Fibroblast of villous mesenchyme (primary cell): Measurements from ENCODE around the gene KIF21A. TPM values are rescaled to one million over a fixed set of nuclear protein-coding genes. Genes with fewer than 3 reads are reported as not detected.

ENCODE experiments used
- DNase-seq: peaks from one replicate; pipeline ENCODE4 v3.0.0-alpha.2; 2010; ENCODE audit warnings: low read depth
- H3K4me3 ChIP-seq: 2 replicates; pipeline ENCODE4 v1.5.1; 2011; ENCODE audit warnings: low read depth, mild to moderate bottlenecking, low read length
- CTCF ChIP-seq: IDR thresholded peaks from 2 replicates; pipeline ENCODE4 v1.5.1; 2012; ENCODE audit warnings: low read depth, mild to moderate bottlenecking, low read length; ENCODE audit not compliant: insufficient read depth
- total RNA-seq: library from RNA; depleted of rRNA; stranded (reverse); fragments of >200 nt; gene quantifications from 2 replicates; pipeline ENCODE4 v1.2.3, GENCODE V29; 2012

Gene KIF21A
- total RNA-seq, 1 donor: 11.2 TPM

DNA sequence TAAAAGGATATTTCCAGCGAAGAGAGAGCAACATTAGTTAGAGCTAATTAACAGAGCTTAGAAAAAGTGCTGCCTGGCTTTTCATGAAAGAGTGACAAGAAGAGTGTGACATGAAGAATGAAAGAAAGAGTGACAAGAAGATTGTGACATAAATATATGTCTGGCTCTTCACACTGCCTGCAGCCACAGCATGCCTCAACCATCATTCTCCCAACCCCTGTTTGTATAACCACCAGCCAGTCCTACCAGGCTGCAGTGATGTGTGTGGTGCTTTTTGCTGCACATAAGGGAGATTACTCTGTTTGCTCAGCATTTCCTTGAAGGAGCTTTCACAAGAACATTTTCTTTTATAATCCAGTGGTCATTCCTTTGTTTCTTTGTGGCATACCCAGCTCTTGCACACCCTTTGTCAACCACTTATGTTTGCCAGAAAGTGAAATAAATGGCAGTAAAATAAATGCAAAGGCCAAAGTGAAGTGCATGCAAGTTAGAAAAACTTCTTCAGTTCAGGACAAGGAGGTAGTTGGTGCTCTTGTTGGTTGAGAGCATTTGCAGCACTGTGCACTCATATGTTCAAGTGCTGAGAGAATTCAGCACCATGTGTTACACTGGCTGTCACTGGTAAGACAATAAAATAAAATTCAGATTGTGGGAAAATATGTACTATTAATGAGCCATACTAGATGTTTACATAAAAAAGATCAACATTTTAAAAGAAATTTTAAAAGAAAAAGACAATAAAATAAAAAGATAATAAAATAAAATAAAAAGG is 50.6 kb downstream of the KIF21A start:
- TF ChIP-seq CTCF: no peak
- no peak overlapping the region for H3K4me3 ChIP-seq
- DNase-seq: no peak

DNA sequence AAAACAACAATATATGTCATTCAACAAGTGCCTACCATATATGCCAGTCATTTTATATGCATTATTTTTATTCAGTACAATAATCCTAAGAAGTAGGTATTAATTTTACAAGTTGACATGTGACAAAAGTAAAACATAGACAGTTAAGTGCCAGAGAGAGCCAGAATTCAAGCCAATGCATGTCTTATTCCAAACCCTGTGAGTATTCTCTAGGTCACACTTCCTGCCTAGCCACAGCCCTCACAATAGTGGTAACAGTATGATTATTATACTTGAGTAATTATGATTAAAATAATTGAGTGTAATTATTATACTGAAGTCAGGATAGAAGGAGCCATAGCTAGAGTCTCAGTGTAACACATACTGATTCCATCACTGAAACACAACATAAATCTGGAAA is 52.2 kb downstream of the KIF21A start:
- H3K4me3 ChIP-seq: no peak overlapping the region
- no peak for TF ChIP-seq CTCF
- no peak for DNase-seq

GRCh38 chr12:39389399-39390150 is 53.3 kb downstream of the KIF21A start:
- no peak for TF ChIP-seq CTCF

DNA sequence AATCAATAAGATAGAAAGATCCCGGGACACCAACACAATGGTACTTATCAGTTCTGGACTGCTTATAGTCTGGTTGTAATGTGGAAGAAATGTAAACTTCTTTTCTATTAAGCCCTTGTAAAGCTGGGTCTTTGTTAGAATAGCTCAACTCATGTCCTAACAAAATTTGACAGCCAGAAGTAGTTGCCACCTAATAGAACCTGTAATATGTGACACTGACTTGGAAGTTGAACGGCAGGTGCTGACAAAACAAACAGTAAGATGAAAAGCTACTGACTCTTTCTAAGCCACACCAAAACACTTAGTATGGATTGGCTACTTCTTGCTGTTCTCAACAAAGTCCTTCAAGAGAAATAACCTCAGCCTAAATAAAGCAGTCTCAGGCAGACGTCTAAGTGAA is 56.6 kb downstream of the KIF21A start:
- no peak overlapping the region for H3K4me3 ChIP-seq
- TF ChIP-seq CTCF: no peak
- no peak for DNase-seq

More at GRCh38 chr12:39389399-39390150, 53.3 kb downstream of the KIF21A start:
- no peak for DNase-seq
- no peak overlapping the region for H3K4me3 ChIP-seq

DNA sequence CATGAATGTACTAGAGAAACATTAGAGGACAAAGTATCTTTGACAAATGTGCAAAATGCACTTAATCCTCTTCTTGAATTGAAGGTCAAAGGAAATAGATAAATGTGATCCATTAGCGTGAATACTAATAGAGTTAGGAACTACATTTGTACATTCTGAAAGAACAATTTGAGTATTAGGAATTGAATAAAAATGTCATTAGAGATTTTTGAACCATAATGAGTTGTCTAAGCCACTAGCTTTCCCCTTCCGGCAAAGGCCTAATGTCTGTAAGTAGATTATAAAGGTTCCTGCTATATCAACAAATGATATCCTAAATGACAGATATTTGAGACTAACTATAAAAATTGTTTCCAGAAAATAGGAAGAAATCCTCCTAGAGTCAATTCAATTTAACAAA is 59.8 kb downstream of the KIF21A start:
- TF ChIP-seq CTCF: no peak
- no peak for DNase-seq
- no peak overlapping the region for H3K4me3 ChIP-seq

DNA sequence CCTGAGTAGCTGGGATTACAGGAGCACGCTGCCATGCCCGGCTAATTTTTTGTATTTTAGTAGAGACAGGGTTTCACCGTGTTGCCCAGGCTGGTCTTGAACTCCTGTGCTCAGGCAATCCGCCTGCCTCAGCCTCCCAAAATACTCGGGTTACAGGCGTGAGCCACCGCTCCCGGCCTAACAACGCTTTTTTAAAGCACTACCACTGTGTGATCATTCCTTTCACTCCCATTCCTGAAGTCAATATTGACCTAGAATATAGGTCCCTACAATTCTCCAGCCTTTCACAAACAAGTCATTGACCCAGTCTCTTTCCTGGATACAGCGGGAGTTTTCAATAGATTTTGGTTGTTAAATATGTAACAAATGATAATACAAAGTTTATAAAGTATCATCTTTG is 62.8 kb downstream of the KIF21A start:
- TF ChIP-seq CTCF: no peak
- no peak overlapping the region for H3K4me3 ChIP-seq
- DNase-seq: no peak
